ENCODE data around the gene MAD1L1.

DNA sequence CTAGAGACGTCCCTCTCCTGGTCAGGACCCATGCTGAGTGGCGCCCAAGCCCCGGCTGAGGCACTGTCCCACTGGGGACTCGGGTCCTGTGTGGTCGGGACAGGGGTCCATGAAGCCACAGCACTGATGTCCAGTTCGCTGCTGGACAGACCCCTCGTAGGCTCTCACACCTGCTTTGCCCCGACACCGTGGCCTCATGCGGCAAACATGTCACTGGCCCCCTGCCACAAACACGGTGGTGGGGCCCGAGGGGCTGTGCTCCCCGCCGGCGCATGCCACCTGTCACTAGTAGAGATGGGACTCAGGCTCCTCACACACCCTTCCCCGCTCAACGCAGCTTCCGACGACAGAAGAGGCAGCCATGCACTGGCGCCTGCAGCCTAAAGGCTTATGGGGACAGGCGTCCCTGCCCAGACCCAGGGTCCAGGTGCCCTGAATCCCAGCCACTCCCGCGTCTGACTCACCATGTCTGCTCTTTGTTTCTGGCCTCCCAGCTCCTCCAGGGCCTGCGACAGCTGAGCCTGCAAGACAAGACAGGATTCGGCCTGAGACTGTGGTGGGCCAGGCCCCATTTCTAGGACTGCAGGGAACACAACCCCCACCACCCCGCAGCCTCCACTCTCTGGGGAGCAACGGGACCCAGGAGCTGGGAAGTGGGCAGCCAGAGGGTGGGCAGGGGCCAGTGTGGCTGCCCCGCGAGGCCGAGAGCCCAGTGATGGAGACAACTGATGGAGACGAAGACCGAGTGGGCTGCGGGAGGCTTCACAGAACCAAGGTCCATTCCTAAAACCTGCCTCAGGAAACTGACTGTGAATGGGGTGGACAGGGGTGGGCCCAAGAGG, 230.9 kb downstream of the MAD1L1 start:
- no peak for TF ChIP-seq CTCF (IDR thresholded peaks at IDR 0.05; ENCODE audit: borderline replicate concordance, extremely low read depth, low read length, poor library complexity, severe bottlenecking)
- TF ChIP-seq EZH2 (IDR thresholded peaks at IDR 0.05; ENCODE audit: borderline replicate concordance, low read depth, low read length, severe bottlenecking), result no peak

Measured in DND-41 (cell line).